PC-9 (cell line): ENCODE results near the gene SPATA31D1. TPM values are rescaled to one million over a fixed set of nuclear protein-coding genes. Genes with fewer than 3 reads are reported as not detected.

Experiments used
- BruUV-seq: library from RNA; stranded (reverse); fragments of 400-500 nt; replicated peaks from 2 replicates; lab custom pipeline; 2021; lab: Mats Ljungman, UMichigan
- CTCF ChIA-PET: fragments of 300-600 bp; sonication (Branson Sonifier 250); formaldehyde crosslinking; loops from one replicate; lab custom pipeline; 2022; ENCODE audit warnings: antibody characterized with exemption; lab: Charles Lee
- POLR2A ChIA-PET: fragments of 300-600 bp; sonication (Branson Sonifier 250); formaldehyde crosslinking; loops from one replicate; lab custom pipeline; 2022; ENCODE audit warnings: antibody characterized with exemption; ENCODE audit not compliant: unreplicated experiment; lab: Charles Lee
- DNase-seq, 2 experiments: peaks; one replicate each; pipeline versions ENCODE4 v3.0.0 to v3.0.0-alpha.2; 2015 to 2022; ENCODE audit warnings: mixed read lengths in 1 of 2
- H2AFZ ChIP-seq: fragments of 200-600 bp; sonication (generic); 2 replicates; pipeline ENCODE4 v1.8.1; 2017; ENCODE audit warnings: antibody characterized with exemption
- H3F3A ChIP-seq: fragments of 200-600 bp; sonication (generic); 2 replicates; pipeline ENCODE4 v1.8.1; 2017; ENCODE audit warnings: antibody characterized with exemption, mild to moderate bottlenecking, low read depth; ENCODE audit not compliant: insufficient read depth
- H3K27ac ChIP-seq: fragments of 200-600 bp; sonication (generic); 2 replicates; pipeline ENCODE4 v1.6.1; 2016; ENCODE audit warnings: mixed run types
- H3K27me3 ChIP-seq: fragments of 200-600 bp; sonication (generic); 2 replicates; pipeline ENCODE4 v1.6.1; 2016; ENCODE audit warnings: low read depth, mixed run types; ENCODE audit not compliant: insufficient read depth
- H3K36me3 ChIP-seq: fragments of 200-600 bp; sonication (generic); 2 replicates; pipeline ENCODE4 v1.6.1; 2016; ENCODE audit warnings: low read depth, mixed run types
- H3K4me1 ChIP-seq: fragments of 200-600 bp; sonication (generic); replicated peaks from 2 replicates; pipeline ENCODE4 v1.6.1; 2016; ENCODE audit warnings: mixed run types; ENCODE audit not compliant: insufficient read depth
- H3K4me2 ChIP-seq: fragments of 200-600 bp; sonication (generic); 2 replicates; pipeline ENCODE4 v1.6.1; 2017; ENCODE audit warnings: mixed run types
- H3K4me3 ChIP-seq: fragments of 200-600 bp; sonication (generic); 2 replicates; pipeline ENCODE4 v1.6.1; 2016; ENCODE audit warnings: mixed run types
- H3K79me2 ChIP-seq: fragments of 200-600 bp; sonication (generic); 2 replicates; pipeline ENCODE4 v1.6.1; 2017; ENCODE audit warnings: low read depth, mixed run types
- H3K9me2 ChIP-seq: fragments of 200-600 bp; sonication (generic); 2 replicates; pipeline ENCODE4 v1.8.1; 2017; ENCODE audit warnings: mild to moderate bottlenecking; ENCODE audit not compliant: insufficient read depth
- H3K9me3 ChIP-seq: fragments of 200-600 bp; sonication (generic); 2 replicates; pipeline ENCODE4 v1.8.1; 2016; ENCODE audit warnings: low read depth; ENCODE audit not compliant: insufficient read depth
- H4K20me1 ChIP-seq: fragments of 200-600 bp; sonication (generic); 2 replicates; pipeline ENCODE4 v1.8.1; 2017; ENCODE audit not compliant: insufficient read depth
- CTCF ChIP-seq: fragments of 200-600 bp; sonication (generic); conservative IDR thresholded peaks from 2 replicates; pipeline ENCODE4 v1.6.1; 2017; ENCODE audit warnings: mixed run types, antibody characterized with exemption, mild to moderate bottlenecking, moderate library complexity
- EZH2 ChIP-seq: fragments of 200-600 bp; sonication (generic); IDR thresholded peaks from 2 replicates; pipeline ENCODE4 v1.8.0; 2017; ENCODE audit warnings: antibody characterized with exemption, low read depth
- intact Hi-C: fragments of 100-400 bp; cut with micrococcal nuclease; formaldehyde crosslinking; loops from one replicate; pipeline ENCODE4 v1.10.0; 2022; ENCODE audit not compliant: unreplicated experiment
- total RNA-seq: library from RNA; stranded (reverse); gene quantifications from 2 replicates; pipeline ENCODE4 v1.2.3, GENCODE V29; 2021

The SPATA31D1 gene
- total RNA-seq, 1 experiment from 2014 or later = not detected

- H3F3A ChIP-seq = no peaks in the 10 kb centered on the region
Measured at GRCh38 chr9:82024908-82025307, 36.3 kb downstream of the SPATA31D1 start.

GRCh38 chr9:82031538-82032280 lies 43.1 kb downstream of the SPATA31D1 start:
- intact Hi-C loops = no loop called here
- TF ChIP-seq CTCF (no peak), EZH2 (no peak)
- BruUV-seq = no TSS peak
- H3K9me2 ChIP-seq = no peaks in the 10 kb centered on the region
- H3F3A ChIP-seq = no peaks in the 10 kb centered on the region
- no peaks in the 10 kb centered on the region for H3K9me3 ChIP-seq
- POLR2A ChIA-PET = interaction anchor here (0.6 kb wide), 1 partner anchor 304 kb away, joined by 4 read pairs; no protein-coding TSS in a partner anchor
- H3K79me2 ChIP-seq = no peaks in the 10 kb centered on the region
- H3K36me3 ChIP-seq = no peaks in the 10 kb centered on the region
- H3K4me3 ChIP-seq = no peak overlapping the region
- H3K27me3 ChIP-seq = no peaks in the 10 kb centered on the region
- H3K4me2 ChIP-seq = peak overlapping the region; percentile 2; the same call in 1 of the 2 replicates
- H3K27ac ChIP-seq = no peak overlapping the region
- no peaks in the 10 kb centered on the region for H3K4me1 ChIP-seq
- CTCF ChIA-PET = interaction anchor here (0.6 kb wide), 1 partner anchor 171 kb away, joined by 3 read pairs; no protein-coding TSS in a partner anchor
- DNase-seq = peak; percentile 21 to 55
- H4K20me1 ChIP-seq = no peaks in the 10 kb centered on the region
- no peak overlapping the region for H2AFZ ChIP-seq

More at GRCh38 chr9:82024908-82025307, 36.3 kb downstream of the SPATA31D1 start:
- POLR2A ChIA-PET = no interaction called here
- BruUV-seq = no TSS peak
- CTCF ChIA-PET = no interaction called here
- Histone ChIP-seq H3K9me2 (no peaks in the 10 kb centered on the region), H3K27me3 (no peaks in the 10 kb centered on the region), H3K79me2 (no peaks in the 10 kb centered on the region), H4K20me1 (no peaks in the 10 kb centered on the region), H3K4me2 (no peak overlapping the region), H3K27ac (no peak overlapping the region), H3K4me1 (no peaks in the 10 kb centered on the region), H2AFZ (no peak overlapping the region), H3K4me3 (no peak overlapping the region), H3K9me3 (no peaks in the 10 kb centered on the region), H3K36me3 (no peaks in the 10 kb centered on the region)
- TF ChIP-seq CTCF = no peak
- no peak for TF ChIP-seq EZH2
- intact Hi-C loops = no loop called here
- DNase-seq = no peak

GRCh38 chr9:82034956-82035731 lies 46.6 kb downstream of the SPATA31D1 start:
- H2AFZ ChIP-seq = no peak overlapping the region
- H3K4me1 ChIP-seq = no peaks in the 10 kb centered on the region
- H3K27me3 ChIP-seq = no peaks in the 10 kb centered on the region
- no peak overlapping the region for H3K27ac ChIP-seq
- intact Hi-C loops = no loop called here
- H3K9me3 ChIP-seq = no peaks in the 10 kb centered on the region
- H3K9me2 ChIP-seq = no peaks in the 10 kb centered on the region
- ChIA-PET CTCF (no interaction called here), POLR2A (no interaction called here)
- no peaks in the 10 kb centered on the region for H3K36me3 ChIP-seq
- no TSS peak for BruUV-seq
- no peaks in the 10 kb centered on the region for H3K79me2 ChIP-seq
- TF ChIP-seq CTCF (no peak), EZH2 (no peak)
- no peak overlapping the region for H3K4me3 ChIP-seq
- no peak for DNase-seq
- no peaks in the 10 kb centered on the region for H3F3A ChIP-seq
- no peak overlapping the region for H3K4me2 ChIP-seq
- no peaks in the 10 kb centered on the region for H4K20me1 ChIP-seq
